Neural cell (in vitro differentiated cells): ENCODE results near the gene ATP5PF.

Source experiments
- EP300 ChIP-seq: fragments of 450-650 bp; conservative IDR thresholded peaks from 2 replicates; pipeline ENCODE4 v1.6.1; 2014; ENCODE audit warnings: antibody characterized with exemption, mild to moderate bottlenecking, moderate library complexity; ENCODE audit not compliant: poor library complexity, severe bottlenecking
- RAD21 ChIP-seq: fragments of 450-650 bp; conservative IDR thresholded peaks from 2 replicates; pipeline ENCODE4 v1.6.1; 2014; ENCODE audit warnings: antibody characterized with exemption, mild to moderate bottlenecking, moderate library complexity
- SMC3 ChIP-seq: fragments of 450-650 bp; conservative IDR thresholded peaks from 2 replicates; pipeline ENCODE4 v1.6.1; 2014; ENCODE audit warnings: antibody characterized with exemption, mild to moderate bottlenecking, moderate library complexity; ENCODE audit not compliant: poor library complexity
- TF ChIP-seq, protein P1 (sequence below): fragments of 450-650 bp; IDR thresholded peaks from 2 replicates; pipeline ENCODE4 v1.5.1; 2014; ENCODE audit warnings: antibody characterized with exemption, mild to moderate bottlenecking, moderate library complexity; ENCODE audit not compliant: poor library complexity, severe bottlenecking

- TF ChIP-seq, protein P1, sequence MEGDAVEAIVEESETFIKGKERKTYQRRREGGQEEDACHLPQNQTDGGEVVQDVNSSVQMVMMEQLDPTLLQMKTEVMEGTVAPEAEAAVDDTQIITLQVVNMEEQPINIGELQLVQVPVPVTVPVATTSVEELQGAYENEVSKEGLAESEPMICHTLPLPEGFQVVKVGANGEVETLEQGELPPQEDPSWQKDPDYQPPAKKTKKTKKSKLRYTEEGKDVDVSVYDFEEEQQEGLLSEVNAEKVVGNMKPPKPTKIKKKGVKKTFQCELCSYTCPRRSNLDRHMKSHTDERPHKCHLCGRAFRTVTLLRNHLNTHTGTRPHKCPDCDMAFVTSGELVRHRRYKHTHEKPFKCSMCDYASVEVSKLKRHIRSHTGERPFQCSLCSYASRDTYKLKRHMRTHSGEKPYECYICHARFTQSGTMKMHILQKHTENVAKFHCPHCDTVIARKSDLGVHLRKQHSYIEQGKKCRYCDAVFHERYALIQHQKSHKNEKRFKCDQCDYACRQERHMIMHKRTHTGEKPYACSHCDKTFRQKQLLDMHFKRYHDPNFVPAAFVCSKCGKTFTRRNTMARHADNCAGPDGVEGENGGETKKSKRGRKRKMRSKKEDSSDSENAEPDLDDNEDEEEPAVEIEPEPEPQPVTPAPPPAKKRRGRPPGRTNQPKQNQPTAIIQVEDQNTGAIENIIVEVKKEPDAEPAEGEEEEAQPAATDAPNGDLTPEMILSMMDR: no peak
- TF ChIP-seq EP300 (no peak), SMC3 (no peak), RAD21 (no peak)
These were observed 34.0 kb downstream of the ATP5PF start for GRCh38 chr21:25700741-25701140.
